GM21423 (cell line): ENCODE measurements around the gene ZNF485.
A peak's percentile ranks its signal among the peaks of the same experiment; 100 is the strongest.
"Not testable (repeated sequence)": the region's sequence is repeated elsewhere in the genome, so short reads cannot be mapped to it uniquely, and the experiment has no call there.

Experiments
- ATAC-seq: cut with Tn5 transposase; IDR thresholded peaks from one replicate; pipeline ENCODE4 v1.9.1; 2021; ENCODE audit warnings: mild to moderate bottlenecking, moderate library complexity; ENCODE audit not compliant: unreplicated experiment

Gene ZNF485

GRCh38 chr10:43606323-43607198, at the start of gene ZNF485:
ZNF485 (plus strand) TSS chr10:43606438; CDS start chr10:43607051, 613 bp downstream.
- peak; percentile 99 for ATAC-seq

- ATAC-seq: no peak
Observed at GRCh38 chr10:43557214-43557613, 49.0 kb upstream of the ZNF485 start.

GRCh38 chr10:43569681-43570080, 36.6 kb upstream of the ZNF485 start:
- ATAC-seq: no peak

DNA sequence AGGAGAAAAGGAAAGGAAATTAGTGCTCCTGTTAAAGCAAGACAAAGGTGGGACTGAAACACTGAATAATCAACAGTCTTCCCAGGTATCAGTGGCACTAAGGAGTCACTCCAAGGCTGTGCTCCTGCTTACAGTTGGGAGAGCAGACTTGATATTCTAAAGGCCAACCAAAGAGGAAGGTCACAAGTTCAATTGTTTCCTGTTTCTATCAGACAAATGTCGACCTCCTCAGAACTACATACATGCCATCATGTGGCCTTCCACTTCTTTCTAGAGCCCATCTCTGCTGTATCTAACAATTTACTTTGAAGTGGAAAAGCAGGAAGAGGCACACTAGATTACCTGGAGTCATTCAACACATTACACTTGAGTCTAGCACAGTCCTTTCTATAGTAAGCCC, 35.3 kb upstream of the ZNF485 start:
- no peak for ATAC-seq

GRCh38 chr10:43573250-43574000, 32.8 kb upstream of the ZNF485 start:
- ATAC-seq: no peak

GRCh38 chr10:43574001-43574892, 32.0 kb upstream of the ZNF485 start, which contains the start of gene ZNF239:
ZNF239 (minus strand) TSS chr10:43574616; CDS start chr10:43558079, 16,537 bp downstream.
- peak; percentile 98 for ATAC-seq

GRCh38 chr10:43574906-43575305, 31.3 kb upstream of the ZNF485 start:
- no peak for ATAC-seq

DNA sequence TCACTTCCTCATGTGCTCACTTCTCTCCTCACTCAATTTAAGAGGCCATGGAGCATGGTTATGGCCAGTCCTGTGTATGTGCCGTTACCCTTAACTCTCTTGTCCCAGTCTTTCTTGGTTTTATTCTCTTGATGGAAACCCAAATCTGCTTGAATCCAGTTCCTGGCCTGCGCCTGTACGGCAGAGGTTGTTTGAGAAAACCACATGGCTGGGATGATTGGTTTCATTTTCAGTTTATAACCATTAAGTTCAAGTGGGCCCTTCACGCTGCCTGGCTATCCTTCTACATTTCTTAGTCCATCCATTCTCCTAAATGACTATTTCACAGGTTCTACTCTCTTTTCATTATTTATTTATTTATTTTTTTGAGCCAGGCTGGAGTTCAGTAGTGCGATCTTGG, 30.2 kb upstream of the ZNF485 start:
- no peak for ATAC-seq

DNA sequence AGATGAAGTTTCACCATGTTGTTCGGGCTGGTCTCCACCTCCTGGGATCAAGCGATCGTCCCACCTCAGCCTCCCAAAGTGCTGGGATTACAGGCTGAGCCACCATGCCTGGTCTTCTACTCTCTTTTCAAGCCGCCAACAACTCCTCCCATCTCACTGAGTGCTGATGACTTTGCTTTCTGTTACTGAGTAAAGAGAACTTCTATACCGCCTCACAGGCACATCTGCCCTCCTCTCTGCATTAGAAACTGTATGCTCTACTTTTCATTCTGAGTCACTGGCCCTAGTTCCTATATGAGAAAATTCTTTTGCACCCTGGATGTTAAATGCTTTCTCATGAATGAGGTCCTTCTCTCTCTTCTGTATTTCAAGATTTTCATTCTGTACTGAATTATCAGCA, 29.7 kb upstream of the ZNF485 start:
- no peak for ATAC-seq

GRCh38 chr10:43584051-43584450, 22.2 kb upstream of the ZNF485 start:
- ATAC-seq: no peak

- ATAC-seq: no peak
Observed at GRCh38 chr10:43585046-43585445, 21.2 kb upstream of the ZNF485 start.

DNA sequence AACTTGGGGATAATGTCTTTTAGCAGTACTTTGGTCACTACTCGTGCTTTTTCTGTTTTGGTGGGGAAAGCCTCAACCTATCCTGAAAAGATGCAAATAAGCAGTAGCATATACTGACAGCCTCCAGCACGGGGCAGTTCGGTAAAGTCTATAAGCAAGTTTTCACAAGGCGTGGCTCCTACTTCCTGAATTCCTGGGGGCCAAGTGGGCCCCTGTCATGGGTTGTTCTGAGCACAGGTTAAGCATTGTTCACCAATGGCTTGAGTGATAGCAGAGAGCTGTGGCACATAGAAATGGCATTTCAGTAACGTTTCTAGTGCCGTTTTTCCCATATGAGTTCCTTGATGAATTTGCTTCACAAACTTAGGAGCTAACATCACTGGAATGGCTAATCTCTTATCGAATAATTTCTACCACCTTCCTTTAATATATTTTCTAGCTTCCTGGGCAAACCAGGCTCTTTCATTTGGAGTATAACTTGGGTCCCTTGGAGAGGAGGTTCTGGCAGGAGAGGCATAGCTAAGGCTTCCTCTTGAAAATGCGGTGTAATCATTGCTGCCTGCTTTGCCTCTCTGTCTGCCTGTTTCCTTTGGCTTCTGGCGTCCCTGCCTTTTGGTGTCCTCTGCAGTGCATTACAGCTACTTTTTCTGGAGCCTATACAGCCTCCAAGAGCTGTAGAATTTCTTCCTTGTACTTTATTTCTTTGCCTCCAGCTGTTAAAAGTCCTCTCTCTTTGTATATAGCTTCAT, 20.1 kb upstream of the ZNF485 start:
- ATAC-seq: no peak

GRCh38 chr10:43586730-43587115, 19.5 kb upstream of the ZNF485 start:
- not testable (repeated sequence) for ATAC-seq

GRCh38 chr10:43591303-43591904, 14.8 kb upstream of the ZNF485 start:
- no peak for ATAC-seq

DNA sequence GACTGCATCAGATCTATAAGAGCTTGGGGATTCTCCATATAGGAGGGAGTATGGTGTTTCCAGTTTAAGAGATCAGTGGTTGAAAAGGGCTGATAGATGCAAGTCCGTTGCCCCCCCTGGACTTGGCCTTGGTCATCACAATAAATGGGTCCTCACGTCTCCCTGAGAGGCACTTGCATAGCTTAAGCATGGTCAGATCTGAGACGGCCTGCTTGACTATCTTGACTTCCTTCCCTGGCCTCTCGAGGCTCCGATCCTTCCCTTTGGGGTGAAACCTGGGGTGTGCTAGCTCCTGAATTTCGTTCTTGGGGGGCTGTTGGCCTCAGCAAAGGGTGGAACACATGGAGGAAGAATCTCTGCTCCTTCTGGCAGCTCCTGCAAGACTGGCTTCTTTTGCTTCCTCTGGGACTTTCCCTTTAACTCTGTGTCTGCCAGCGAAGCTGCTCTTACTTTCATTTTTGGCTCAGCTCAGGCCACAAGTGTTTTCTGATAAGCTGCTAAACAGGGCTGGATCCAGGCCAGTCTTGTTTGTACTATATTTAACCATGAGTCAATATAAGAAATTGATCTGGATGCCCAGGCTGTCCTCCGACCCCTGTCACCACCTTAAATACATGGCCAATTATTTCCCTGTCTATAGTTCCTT, 11.2 kb upstream of the ZNF485 start:
- ATAC-seq: peak; percentile 90

DNA sequence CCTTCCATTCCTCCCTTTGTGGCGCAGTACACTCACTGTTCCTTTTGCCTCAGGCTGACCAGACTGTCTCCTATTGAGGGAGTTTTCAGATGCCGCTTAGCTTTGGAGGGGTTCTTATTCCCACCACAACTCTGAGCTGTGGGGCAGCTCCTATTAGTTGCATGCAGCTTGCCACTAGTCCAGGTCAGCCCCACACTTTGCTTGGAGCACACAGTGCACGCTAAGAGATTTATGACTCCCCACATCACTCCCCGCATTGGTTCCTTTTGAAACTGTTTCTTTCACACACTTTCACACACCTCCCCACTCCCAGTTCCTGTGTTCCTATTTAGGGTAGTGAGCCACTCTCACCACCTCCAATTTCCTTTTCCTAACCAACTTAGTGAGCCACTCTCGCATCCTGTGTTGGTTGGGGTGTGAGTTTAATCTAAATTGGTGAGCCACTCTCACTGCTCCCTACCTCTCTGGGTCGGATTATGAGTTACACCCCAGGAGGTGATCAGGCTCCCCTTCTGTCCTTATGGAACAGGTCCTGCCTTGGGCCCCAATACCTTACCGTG, 10.4 kb upstream of the ZNF485 start:
- ATAC-seq: peak; percentile 62

GRCh38 chr10:43596546-43596945, 9.7 kb upstream of the ZNF485 start:
- ATAC-seq: no peak

- ATAC-seq: no peak
Observed at GRCh38 chr10:43598446-43598845, 7.8 kb upstream of the ZNF485 start.

GRCh38 chr10:43599333-43599732, 6.9 kb upstream of the ZNF485 start:
- ATAC-seq: no peak
